GDM1 (cell line): Measurements from ENCODE around the gene IL4R.
"Not testable (repeated sequence)": the region's sequence is repeated elsewhere in the genome, so short reads cannot be mapped to it uniquely, and the experiment has no call there.

ENCODE experiments used
- DNase-seq: peaks from one replicate; lab custom pipeline; 2025; lab: John Stamatoyannopoulos, UW

The IL4R gene

GRCh38 chr16:27404163-27404823 lies 90.5 kb downstream of the IL4R start:
- no peak for DNase-seq

GRCh38 chr16:27405546-27406451 lies 92.0 kb downstream of the IL4R start:
- DNase-seq, result no peak

DNA sequence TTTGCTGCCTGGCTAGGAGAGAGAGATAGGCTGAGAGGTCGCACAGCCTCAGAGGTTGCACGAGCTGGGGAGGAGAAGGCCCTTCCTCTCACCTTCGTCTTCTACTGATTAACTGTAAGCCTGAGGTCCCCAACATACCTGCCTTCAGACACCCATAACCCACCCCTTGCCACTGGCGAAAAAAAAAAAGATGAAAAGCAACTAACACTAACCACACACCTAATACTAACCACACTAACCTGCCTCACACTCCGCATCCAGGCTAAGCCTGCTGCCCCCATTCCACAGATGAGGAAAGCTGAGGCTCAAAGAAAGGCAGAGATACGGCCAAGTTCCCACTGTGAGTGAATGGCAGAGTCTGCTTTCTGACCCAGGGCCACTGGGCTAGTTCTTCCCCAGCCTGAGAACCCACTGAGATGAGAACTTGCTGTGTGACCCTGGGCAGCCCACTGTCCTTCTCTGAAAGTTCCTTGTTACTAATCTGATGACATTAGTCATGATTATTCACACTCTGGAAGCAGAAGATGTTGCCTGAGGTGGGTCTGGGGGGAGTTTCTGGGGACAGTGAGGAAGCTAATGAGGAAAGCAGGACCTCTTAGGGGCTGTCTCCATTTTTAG lies 92.8 kb downstream of the IL4R start:
- DNase-seq, result no peak

- no peak for DNase-seq
Measured at GRCh38 chr16:27407133-27407532, 93.4 kb downstream of the IL4R start.

DNA sequence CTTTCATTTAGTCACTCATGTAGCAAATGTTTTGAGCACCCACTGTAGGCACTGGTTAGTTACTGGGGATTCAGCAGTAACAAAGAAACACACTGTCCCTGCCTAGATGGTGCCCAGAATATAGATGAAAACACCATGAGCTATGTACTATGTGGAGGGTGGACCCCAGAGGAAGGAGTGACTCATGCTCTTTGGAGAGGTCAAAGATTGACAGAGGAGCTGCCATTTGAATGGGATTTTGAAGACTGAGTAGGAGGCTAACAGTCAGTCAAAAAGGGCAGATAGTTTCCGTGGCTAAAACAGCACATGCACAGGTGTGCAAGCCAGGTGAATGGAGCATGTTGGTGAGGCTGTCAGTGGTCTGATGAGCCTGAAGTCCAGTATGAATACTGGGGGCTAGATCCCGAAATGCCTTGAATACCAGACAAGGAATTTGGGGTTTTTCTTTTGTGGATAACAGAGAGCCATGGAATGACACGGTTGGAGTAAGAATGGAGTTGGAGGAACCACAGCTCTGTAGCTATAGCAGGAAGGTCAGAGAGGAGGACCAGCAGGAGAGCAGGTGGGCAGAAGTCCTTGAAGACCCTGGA lies 94.3 kb downstream of the IL4R start:
- DNase-seq, result no peak

DNA sequence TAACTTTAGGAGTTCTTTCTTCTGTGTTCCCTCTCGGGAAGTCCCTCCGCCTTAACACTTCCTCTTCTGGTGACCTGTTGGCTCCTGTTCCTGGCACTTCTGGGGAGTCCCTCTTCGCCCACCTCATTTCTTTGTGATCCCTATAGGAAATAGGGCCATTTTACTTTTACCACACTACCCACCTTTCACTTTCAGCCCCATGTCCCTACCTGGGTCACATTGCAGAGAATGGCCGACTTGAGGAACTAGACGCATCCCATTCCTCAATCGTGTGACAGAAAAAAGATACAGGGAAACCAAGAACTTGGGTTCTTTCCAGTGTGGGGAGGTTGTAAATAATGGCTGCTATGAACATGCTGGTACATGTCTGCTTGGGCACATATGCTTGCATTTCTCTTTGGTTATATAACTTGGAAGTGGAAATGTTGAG lies 94.8 kb downstream of the IL4R start:
- DNase-seq, result no peak

GRCh38 chr16:27409958-27410357 lies 96.2 kb downstream of the IL4R start:
- DNase-seq, result not testable (repeated sequence)

- DNase-seq, result no peak
Measured at GRCh38 chr16:27410761-27411160, 97.0 kb downstream of the IL4R start.

DNA sequence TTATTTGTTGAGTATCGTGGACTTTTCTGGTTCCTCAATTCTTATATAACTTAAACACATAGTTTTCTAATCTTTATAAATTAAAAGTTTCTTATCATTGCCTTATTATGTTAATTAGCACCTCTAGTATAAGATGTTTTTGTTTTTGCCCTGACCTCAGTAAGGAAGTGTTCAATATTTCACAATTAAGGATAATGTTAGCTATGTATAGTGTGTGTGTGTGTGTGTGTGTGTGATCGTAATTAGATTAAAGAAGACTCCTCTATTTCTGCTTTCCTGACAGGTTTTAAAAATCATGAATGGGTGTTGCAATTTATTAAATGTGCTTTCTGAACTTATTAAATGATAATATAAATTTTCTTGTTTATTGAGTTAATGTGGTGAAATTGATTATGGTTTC lies 100.2 kb downstream of the IL4R start:
- DNase-seq, result no peak
